H9 (cell line): ENCODE results near the gene MAPK7. TPM values are rescaled to one million over a fixed set of nuclear protein-coding genes. Genes with fewer than 3 reads are reported as not detected.

ENCODE experiments used
- DNase-seq: peaks from one replicate; pipeline ENCODE4 v3.0.0-alpha.2; 2017
- H2AFZ ChIP-seq: one replicate; pipeline ENCODE4 v1.6.1; 2013; ENCODE audit warnings: mild to moderate bottlenecking, low read length, control low read depth, moderate library complexity
- H2AK5ac ChIP-seq: 2 replicates; pipeline ENCODE4 v1.6.1; 2013; ENCODE audit warnings: low read length, control low read depth, mixed read lengths; ENCODE audit not compliant: insufficient read length
- H2BK120ac ChIP-seq: one replicate; pipeline ENCODE4 v1.6.1; 2013; ENCODE audit warnings: low read depth, mild to moderate bottlenecking, low read length, control low read depth, inconsistent platforms; ENCODE audit not compliant: poor library complexity, severe bottlenecking
- H2BK12ac ChIP-seq: 2 replicates; pipeline ENCODE4 v1.6.1; 2013; ENCODE audit warnings: low read length, control low read depth, mixed read lengths, low read depth; ENCODE audit not compliant: insufficient read length
- H2BK15ac ChIP-seq: 2 replicates; pipeline ENCODE4 v1.6.1; 2013; ENCODE audit warnings: low read depth, low read length, control low read depth
- H2BK20ac ChIP-seq: one replicate; pipeline ENCODE4 v1.6.1; 2013; ENCODE audit warnings: low read depth, mild to moderate bottlenecking, low read length, control low read depth, inconsistent platforms; ENCODE audit not compliant: poor library complexity, severe bottlenecking
- H2BK5ac ChIP-seq: 2 replicates; pipeline ENCODE4 v1.6.1; 2013; ENCODE audit warnings: low read length, control low read depth, mixed read lengths; ENCODE audit not compliant: insufficient read length
- H3K14ac ChIP-seq: 2 replicates; pipeline ENCODE4 v1.6.1; 2013; ENCODE audit warnings: low read length, control low read depth; ENCODE audit not compliant: insufficient read depth
- H3K18ac ChIP-seq: 2 replicates; pipeline ENCODE4 v1.6.1; 2013; ENCODE audit warnings: low read depth, mild to moderate bottlenecking, mixed read lengths, low read length, control low read depth; ENCODE audit not compliant: insufficient read length
- H3K23ac ChIP-seq: 2 replicates; pipeline ENCODE4 v1.6.1; 2013; ENCODE audit warnings: low read length, control low read depth, mixed read lengths, low read depth; ENCODE audit not compliant: insufficient read length
- H3K23me2 ChIP-seq: 2 replicates; pipeline ENCODE4 v1.6.1; 2013; ENCODE audit warnings: low read depth, mild to moderate bottlenecking, mixed read lengths, low read length, control low read depth; ENCODE audit not compliant: insufficient read length, poor library complexity, severe bottlenecking
- H3K27ac ChIP-seq: 2 replicates; pipeline ENCODE4 v1.5.1; 2013; ENCODE audit warnings: low read length, control low read depth, mixed read lengths, low read depth; ENCODE audit not compliant: insufficient read length
- H3K27me3 ChIP-seq: 2 replicates; pipeline ENCODE4 v1.6.1; 2013; ENCODE audit warnings: low read length, control low read depth, inconsistent platforms; ENCODE audit not compliant: insufficient read depth
- H3K4ac ChIP-seq: 2 replicates; pipeline ENCODE4 v1.6.1; 2013; ENCODE audit warnings: low read depth, mild to moderate bottlenecking, control low read depth, inconsistent platforms, low read length, moderate library complexity
- H3K4me1 ChIP-seq: 2 replicates; pipeline ENCODE4 v1.6.1; 2013; ENCODE audit warnings: low read length, control low read depth, inconsistent platforms; ENCODE audit not compliant: insufficient read depth
- H3K4me2 ChIP-seq: 2 replicates; pipeline ENCODE4 v1.6.1; 2013; ENCODE audit warnings: low read length, control low read depth, mixed read lengths; ENCODE audit not compliant: insufficient read length, insufficient read depth
- H3K56ac ChIP-seq: 2 replicates; pipeline ENCODE4 v1.6.1; 2013; ENCODE audit warnings: low read depth, mild to moderate bottlenecking, mixed read lengths, low read length, control low read depth; ENCODE audit not compliant: insufficient read length
- H3K79me1 ChIP-seq: 2 replicates; pipeline ENCODE4 v1.6.1; 2013; ENCODE audit warnings: low read depth, mild to moderate bottlenecking, moderate library complexity, low read length, control low read depth, inconsistent platforms; ENCODE audit not compliant: insufficient read depth, poor library complexity, severe bottlenecking
- H3K79me2 ChIP-seq: 2 replicates; pipeline ENCODE4 v1.6.1; 2013; ENCODE audit warnings: low read length, control low read depth, inconsistent platforms; ENCODE audit not compliant: insufficient read depth
- H3K9ac ChIP-seq: 2 replicates; pipeline ENCODE4 v1.6.1; 2013; ENCODE audit warnings: low read length, control low read depth, mixed read lengths; ENCODE audit not compliant: insufficient read length; ENCODE audit errors: extremely low read depth
- H3K9me3 ChIP-seq: one replicate; pipeline ENCODE4 v1.6.1; 2013; ENCODE audit warnings: low read depth, low read length, inconsistent platforms; ENCODE audit not compliant: control insufficient read depth
- H3T11ph ChIP-seq: one replicate; pipeline ENCODE4 v1.6.1; 2013; ENCODE audit warnings: mild to moderate bottlenecking, low read length, control low read depth, inconsistent platforms
- H4K20me1 ChIP-seq: one replicate; pipeline ENCODE4 v1.6.1; 2013; ENCODE audit not compliant: control insufficient read depth, insufficient read length, insufficient read depth
- H4K5ac ChIP-seq: 2 replicates; pipeline ENCODE4 v1.6.1; 2013; ENCODE audit warnings: low read depth, mild to moderate bottlenecking, mixed read lengths, low read length, control low read depth; ENCODE audit not compliant: insufficient read length
- H4K8ac ChIP-seq: replicated peaks from 2 replicates; pipeline ENCODE4 v1.6.1; 2013; ENCODE audit warnings: low read length, control low read depth, mixed read lengths, low read depth; ENCODE audit not compliant: insufficient read length
- H4K91ac ChIP-seq: 2 replicates; pipeline ENCODE4 v1.6.1; 2013; ENCODE audit warnings: low read depth, mild to moderate bottlenecking, moderate library complexity, mixed read lengths, low read length, control low read depth; ENCODE audit not compliant: insufficient read length
- H3K27ac Mint-ChIP-seq, 3 experiments: 2 replicates in 2 of 3; 3 replicates in 1 of 3; pipeline ENCODE4 v1.8.0; 2020 to 2021; ENCODE audit warnings: mixed read lengths in 3 of 3, mild to moderate bottlenecking in 1 of 3, moderate library complexity in 1 of 3
- H3K27me3 Mint-ChIP-seq: 2 replicates; pipeline ENCODE4 v1.8.0; 2021; ENCODE audit warnings: low read depth, mild to moderate bottlenecking, moderate library complexity, mixed read lengths
- H3K36me3 Mint-ChIP-seq, 3 experiments: 2 replicates in 2 of 3; 3 replicates in 1 of 3; pipeline ENCODE4 v1.8.0; 2020 to 2021; ENCODE audit warnings: low read depth in 3 of 3, mixed read lengths in 3 of 3; ENCODE audit not compliant: insufficient read depth in 1 of 3
- H3K4me1 Mint-ChIP-seq, 2 experiments: 2 replicates each; pipeline ENCODE4 v1.8.0; 2020; ENCODE audit warnings: mixed read lengths in 2 of 2
- H3K4me3 Mint-ChIP-seq, 2 experiments: 2 replicates in 1 of 2; 3 replicates in 1 of 2; pipeline ENCODE4 v1.8.0; 2020 to 2021; ENCODE audit warnings: mild to moderate bottlenecking in 2 of 2, mixed read lengths in 2 of 2, moderate library complexity in 1 of 2
- H3K9me3 Mint-ChIP-seq, 2 experiments: 2 replicates in 1 of 2; 3 replicates in 1 of 2; pipeline ENCODE4 v1.8.0; 2020; ENCODE audit warnings: mild to moderate bottlenecking in 2 of 2, mixed read lengths in 2 of 2, moderate library complexity in 1 of 2
- WGBS: extraction: QIAGEN DNeasy Blood & Tissue Kit; methylation state at CpG from one replicate; pipeline ENCODE4 v1.1.7; 2013; ENCODE audit warnings: missing lambda C conversion rate, low lambda C conversion rate, mixed read lengths; ENCODE audit not compliant: insufficient read length; ENCODE audit errors: extremely low coverage; 5-methylcytosine and 5-hydroxymethylcytosine counted together
- total RNA-seq: library from RNA; stranded (reverse); gene quantifications from 2 replicates; pipeline ENCODE4 v1.2.1, GENCODE V29; 2021
- TF ChIP-seq, protein P1 (sequence below): fragments of 200-600 bp; sonication (generic); conservative IDR thresholded peaks from 3 replicates; pipeline ENCODE4 v1.8.0; 2021; ENCODE audit warnings: antibody characterized with exemption, mild to moderate bottlenecking

MAPK7 gene
- total RNA-seq, 1 experiment from 2014 or later = 43.8 TPM

DNA sequence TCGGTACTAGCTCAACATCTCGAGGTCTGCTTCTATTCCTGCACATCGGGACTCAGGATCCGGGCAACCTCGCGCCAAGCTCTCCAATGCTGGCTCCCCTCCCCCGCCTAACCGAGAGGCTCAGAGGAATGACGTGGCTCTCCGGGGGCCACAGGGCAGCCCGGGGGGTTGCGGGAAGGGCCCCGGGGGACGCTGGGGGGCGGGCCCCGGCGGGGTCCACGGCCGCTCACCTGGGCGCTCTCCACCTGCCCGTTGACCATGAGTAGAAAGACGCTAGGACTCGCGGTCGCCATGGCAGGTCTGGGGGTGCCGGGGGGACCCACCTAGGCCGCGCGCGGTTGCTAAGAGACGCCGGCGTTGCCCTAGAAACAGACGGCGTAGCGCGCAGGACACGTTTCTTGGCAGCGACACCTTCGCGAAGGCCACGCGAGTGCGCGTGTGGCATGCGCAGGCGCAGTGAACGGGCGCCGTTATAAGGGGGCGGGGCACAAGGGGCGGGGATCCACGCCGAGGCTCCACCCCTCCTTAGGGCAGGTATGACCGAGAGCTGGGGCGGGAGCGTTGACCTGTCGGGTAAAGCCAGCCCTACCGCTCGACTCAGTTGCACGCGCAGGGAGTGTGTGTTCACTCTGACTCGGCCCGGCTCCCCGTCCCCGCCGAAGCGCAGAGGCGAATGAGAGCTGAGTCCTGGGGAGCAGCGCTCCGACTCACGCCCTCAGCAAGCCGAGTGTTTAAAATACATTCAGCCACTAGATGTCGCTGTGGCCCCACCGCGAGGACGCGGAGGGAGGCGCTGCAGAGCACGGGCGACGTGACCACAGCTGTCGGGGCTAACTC, 15.8 kb upstream of the MAPK7 start, which contains the start of gene B9D1:
Gene B9D1, minus strand, starts transcription at position 447 of the 837 bp plus-strand sequence. Its CDS starts 154 bp downstream, at position 293.
- TF ChIP-seq, protein P1, sequence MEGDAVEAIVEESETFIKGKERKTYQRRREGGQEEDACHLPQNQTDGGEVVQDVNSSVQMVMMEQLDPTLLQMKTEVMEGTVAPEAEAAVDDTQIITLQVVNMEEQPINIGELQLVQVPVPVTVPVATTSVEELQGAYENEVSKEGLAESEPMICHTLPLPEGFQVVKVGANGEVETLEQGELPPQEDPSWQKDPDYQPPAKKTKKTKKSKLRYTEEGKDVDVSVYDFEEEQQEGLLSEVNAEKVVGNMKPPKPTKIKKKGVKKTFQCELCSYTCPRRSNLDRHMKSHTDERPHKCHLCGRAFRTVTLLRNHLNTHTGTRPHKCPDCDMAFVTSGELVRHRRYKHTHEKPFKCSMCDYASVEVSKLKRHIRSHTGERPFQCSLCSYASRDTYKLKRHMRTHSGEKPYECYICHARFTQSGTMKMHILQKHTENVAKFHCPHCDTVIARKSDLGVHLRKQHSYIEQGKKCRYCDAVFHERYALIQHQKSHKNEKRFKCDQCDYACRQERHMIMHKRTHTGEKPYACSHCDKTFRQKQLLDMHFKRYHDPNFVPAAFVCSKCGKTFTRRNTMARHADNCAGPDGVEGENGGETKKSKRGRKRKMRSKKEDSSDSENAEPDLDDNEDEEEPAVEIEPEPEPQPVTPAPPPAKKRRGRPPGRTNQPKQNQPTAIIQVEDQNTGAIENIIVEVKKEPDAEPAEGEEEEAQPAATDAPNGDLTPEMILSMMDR = peak; percentile 99
- H3K9ac ChIP-seq = peak within 1 kb of the TSS; percentile 58
- H2BK5ac ChIP-seq = no peak within 1 kb of the TSS
- Mint-ChIP-seq H3K9me3 (no peaks in the 10 kb centered on the region; a peak in 1 of 5 replicates), H3K27me3 (peaks cover 5% of the 10 kb centered on the region; the same call in 1 of the 2 replicates), H3K4me1 (peaks cover 22 to 30% of the 10 kb centered on the region in 2 experiments), H3K4me3 (peak within 1 kb of the TSS; percentile 84 to 88), H3K36me3 (peaks cover 8 to 23% (median 21%) of the 10 kb centered on the region in 3 experiments), H3K27ac (peak within 1 kb of the TSS in 2 of 3 experiments; percentile 53 to 89; a peak in 4 of 7 replicates)
- no peak within 1 kb of the TSS for H2BK12ac ChIP-seq
- H2AFZ ChIP-seq = no peak within 1 kb of the TSS
- H3K56ac ChIP-seq = no peak within 1 kb of the TSS
- H2AK5ac ChIP-seq = no peak within 1 kb of the TSS
- no peaks in the 10 kb centered on the region for H3K79me1 ChIP-seq
- peak within 1 kb of the TSS; percentile 33; the same call in 1 of the 2 replicates for H3K14ac ChIP-seq
- H3T11ph ChIP-seq = no peak within 1 kb of the TSS
- H2BK20ac ChIP-seq = no peak within 1 kb of the TSS
- H3K18ac ChIP-seq = no peak within 1 kb of the TSS
- no CpG with 5 or more reads among the region's 83 CpGs for WGBS
- peak; percentile 92 for DNase-seq
- H3K23ac ChIP-seq = no peak within 1 kb of the TSS
- no peaks in the 10 kb centered on the region for H3K23me2 ChIP-seq
- H3K9me3 ChIP-seq = no peaks in the 10 kb centered on the region
- H3K27ac ChIP-seq = no peak within 1 kb of the TSS
- no peak within 1 kb of the TSS for H2BK120ac ChIP-seq
- no peaks in the 10 kb centered on the region for H3K4me1 ChIP-seq
- no peak within 1 kb of the TSS for H4K8ac ChIP-seq
- H3K27me3 ChIP-seq = no peaks in the 10 kb centered on the region
- no peak within 1 kb of the TSS for H2BK15ac ChIP-seq
- H3K79me2 ChIP-seq = no peaks in the 10 kb centered on the region
- no peaks in the 10 kb centered on the region for H4K20me1 ChIP-seq
- peak within 1 kb of the TSS; percentile 58 for H3K4me2 ChIP-seq
- H4K5ac ChIP-seq = no peak within 1 kb of the TSS
- no peak within 1 kb of the TSS for H4K91ac ChIP-seq
- H3K4ac ChIP-seq = no peak within 1 kb of the TSS
